Smooth muscle cell of the brain vasculature (primary cell): ENCODE data around the gene NEGR1.

Source experiments
- DNase-seq: peaks from one replicate; pipeline ENCODE4 v3.0.0-alpha.2; 2012; ENCODE audit warnings: low read depth, low spot score

Gene NEGR1

GRCh38 chr1:71781450-71781849 is 500.9 kb downstream of the NEGR1 start:
- DNase-seq: no peak

GRCh38 chr1:71780681-71781080 is 501.7 kb downstream of the NEGR1 start:
- DNase-seq: no peak

GRCh38 chr1:71778940-71779339 is 503.4 kb downstream of the NEGR1 start:
- no peak for DNase-seq

GRCh38 chr1:71777094-71777493 is 505.2 kb downstream of the NEGR1 start:
- no peak for DNase-seq

- DNase-seq: no peak
These were observed 507.6 kb downstream of the NEGR1 start for GRCh38 chr1:71774705-71775104.

GRCh38 chr1:71770121-71770520 is 512.2 kb downstream of the NEGR1 start:
- no peak for DNase-seq

- DNase-seq: no peak
These were observed 515.6 kb downstream of the NEGR1 start for GRCh38 chr1:71766748-71767147.

GRCh38 chr1:71762514-71763255 is 519.7 kb downstream of the NEGR1 start:
- no peak for DNase-seq

- DNase-seq: no peak
These were observed 526.9 kb downstream of the NEGR1 start for GRCh38 chr1:71755441-71755840.

- DNase-seq: no peak
These were observed 528.6 kb downstream of the NEGR1 start for GRCh38 chr1:71753746-71754145.

- DNase-seq: no peak
These were observed 537.0 kb downstream of the NEGR1 start for GRCh38 chr1:71745326-71745725.

GRCh38 chr1:71743862-71744261 is 538.5 kb downstream of the NEGR1 start:
- DNase-seq: no peak

- no peak for DNase-seq
These were observed 543.4 kb downstream of the NEGR1 start for GRCh38 chr1:71738910-71739309.

GRCh38 chr1:71738256-71738655 is 544.1 kb downstream of the NEGR1 start:
- no peak for DNase-seq

- no peak for DNase-seq
These were observed 544.6 kb downstream of the NEGR1 start for GRCh38 chr1:71737768-71738167.

GRCh38 chr1:71733121-71733520 is 549.2 kb downstream of the NEGR1 start:
- no peak for DNase-seq

GRCh38 chr1:71721532-71721931 is 560.8 kb downstream of the NEGR1 start:
- DNase-seq: no peak

- DNase-seq: no peak
These were observed 563.0 kb downstream of the NEGR1 start for GRCh38 chr1:71719330-71719729.

- no peak for DNase-seq
These were observed 565.2 kb downstream of the NEGR1 start for GRCh38 chr1:71717186-71717585.

GRCh38 chr1:71711456-71711855 is 570.9 kb downstream of the NEGR1 start:
- DNase-seq: no peak

GRCh38 chr1:71706029-71706671 is 576.2 kb downstream of the NEGR1 start:
- DNase-seq: no peak

- no peak for DNase-seq
These were observed 584.2 kb downstream of the NEGR1 start for GRCh38 chr1:71698186-71698585.

GRCh38 chr1:71695821-71696220 is 586.5 kb downstream of the NEGR1 start:
- DNase-seq: no peak
